HG03025 (cell line): Measurements from ENCODE around the gene RPL31.

Source experiments
- ATAC-seq: cut with Tn5 transposase; IDR thresholded peaks from one replicate; pipeline ENCODE4 v1.9.1; 2021; ENCODE audit warnings: mild to moderate bottlenecking, moderate library complexity; ENCODE audit not compliant: unreplicated experiment, low FRiP score

RPL31 gene

DNA sequence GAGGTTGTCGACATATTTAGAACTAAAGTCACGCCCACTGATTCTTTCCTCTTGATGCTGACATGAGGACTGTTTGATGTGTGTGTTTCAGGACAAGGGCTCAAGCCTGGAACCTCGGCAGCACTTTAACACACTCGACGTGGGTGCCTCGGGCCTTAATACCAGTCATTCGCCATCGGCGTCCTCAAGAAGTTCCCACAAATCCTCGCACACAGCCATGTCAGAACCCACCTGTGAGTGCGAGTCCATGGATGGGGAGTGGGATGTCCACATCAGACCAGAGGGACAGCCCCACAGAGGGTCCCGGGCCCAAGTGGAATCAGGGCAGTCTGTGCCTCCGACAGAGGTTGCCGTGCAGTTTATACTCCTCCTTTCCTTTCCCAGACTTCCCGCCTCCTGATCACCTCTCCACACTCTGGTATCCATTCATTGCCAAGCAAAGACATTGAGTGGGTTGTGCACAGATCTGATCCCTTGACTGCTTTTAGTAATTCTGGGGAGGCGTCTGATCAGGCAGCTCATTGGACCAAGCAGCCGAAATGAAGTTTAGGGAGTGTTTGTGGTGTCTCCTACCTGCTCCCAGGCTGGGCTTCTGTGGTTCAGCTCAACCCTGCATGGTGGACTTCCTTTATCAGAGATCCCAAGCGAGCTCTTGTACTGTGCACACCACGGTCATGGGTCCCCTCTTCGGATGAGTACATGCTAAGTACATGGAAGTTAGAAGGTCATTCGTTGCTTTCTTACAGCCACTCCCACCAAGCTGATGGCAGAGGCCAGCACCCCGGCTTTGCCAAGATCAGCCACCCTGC, 27.2 kb upstream of the RPL31 start:
- no peak for ATAC-seq

DNA sequence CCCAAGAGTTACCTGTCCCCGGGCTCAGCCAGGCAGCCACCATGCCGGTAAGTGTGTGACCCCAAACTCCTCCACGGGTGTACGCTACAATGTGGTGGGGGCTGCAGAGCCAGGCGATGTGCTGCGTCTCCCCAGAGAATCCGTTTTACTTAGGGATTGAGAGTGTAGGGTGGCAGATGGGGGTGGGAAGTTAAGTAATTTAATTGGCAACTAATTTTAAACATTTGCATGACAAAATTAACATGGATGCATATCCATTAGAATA, 26.6 kb upstream of the RPL31 start:
- no peak for ATAC-seq

DNA sequence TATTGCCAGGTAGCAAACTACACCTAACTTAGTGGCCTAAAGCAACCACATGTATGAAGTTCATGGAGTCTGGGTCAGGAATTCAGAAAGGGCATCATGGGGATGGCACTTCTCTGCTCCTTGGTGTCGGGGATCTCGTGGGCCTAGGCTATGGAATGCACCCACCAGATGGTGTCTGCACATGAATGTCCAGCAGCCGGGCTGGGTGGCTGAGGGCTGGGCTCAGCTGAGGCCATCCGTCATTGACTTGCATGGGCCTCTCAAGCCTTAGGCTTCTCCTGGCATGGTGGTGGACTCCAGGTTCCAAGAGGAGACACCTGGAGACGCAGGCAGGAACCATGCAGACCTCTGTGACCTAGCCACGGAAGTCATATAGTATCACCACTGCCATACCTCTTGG, 26.0 kb upstream of the RPL31 start:
- no peak for ATAC-seq

DNA sequence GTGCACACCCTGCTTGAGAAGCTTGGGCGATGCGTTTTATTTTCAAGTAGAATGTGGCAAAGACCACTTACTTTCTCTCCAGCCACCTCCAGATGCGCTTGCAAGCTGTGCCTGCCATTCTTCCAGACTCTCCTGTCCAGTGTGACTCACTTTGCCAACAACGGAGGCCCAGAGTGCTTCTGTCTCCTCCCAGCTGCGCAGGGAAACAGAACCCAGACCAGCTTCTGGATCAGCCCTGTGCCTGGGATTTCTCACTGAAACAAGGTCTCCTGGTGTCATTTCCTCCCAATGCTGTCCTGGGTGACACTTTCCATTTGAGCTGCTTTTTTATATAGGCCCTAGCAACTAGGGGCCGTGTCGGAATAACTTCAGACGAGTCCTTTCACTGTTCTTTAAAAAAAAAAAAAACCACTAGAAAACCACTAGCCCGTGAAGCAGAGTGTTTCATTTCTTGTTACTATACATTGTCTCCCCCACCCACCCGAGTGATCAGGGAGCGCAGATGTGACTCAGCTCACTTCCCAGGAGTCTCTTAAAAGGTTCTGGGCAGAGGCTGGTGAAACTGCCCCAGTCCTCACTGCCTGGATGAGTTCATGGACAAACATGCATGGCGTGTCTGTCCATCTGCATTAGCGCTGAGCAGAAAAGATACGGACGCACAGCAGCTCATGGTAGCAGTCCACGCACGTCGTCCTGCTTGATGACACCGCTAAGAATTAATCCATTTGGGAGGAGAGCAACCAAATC, 25.3 kb upstream of the RPL31 start:
- ATAC-seq = peak; percentile 94

DNA sequence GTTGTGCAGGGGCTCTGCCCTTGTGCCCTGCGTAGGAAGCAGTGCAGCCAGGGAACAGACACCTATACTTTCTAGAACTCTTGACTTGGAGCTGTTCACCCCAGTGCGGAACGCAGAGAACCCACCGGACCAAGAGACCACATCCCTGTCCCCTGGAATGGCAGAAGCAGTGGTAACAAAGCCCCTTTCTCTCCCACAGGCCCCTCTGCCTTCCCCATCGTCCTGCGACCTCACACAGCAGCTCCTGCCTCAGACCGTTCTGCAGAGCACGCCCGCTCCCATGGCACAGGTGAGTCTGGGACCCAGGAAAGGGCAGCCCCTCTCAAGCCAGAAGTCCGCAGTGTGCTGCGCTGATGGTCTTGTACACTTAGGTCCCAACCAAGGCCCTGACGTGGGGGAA, 24.6 kb upstream of the RPL31 start:
- no peak for ATAC-seq

DNA sequence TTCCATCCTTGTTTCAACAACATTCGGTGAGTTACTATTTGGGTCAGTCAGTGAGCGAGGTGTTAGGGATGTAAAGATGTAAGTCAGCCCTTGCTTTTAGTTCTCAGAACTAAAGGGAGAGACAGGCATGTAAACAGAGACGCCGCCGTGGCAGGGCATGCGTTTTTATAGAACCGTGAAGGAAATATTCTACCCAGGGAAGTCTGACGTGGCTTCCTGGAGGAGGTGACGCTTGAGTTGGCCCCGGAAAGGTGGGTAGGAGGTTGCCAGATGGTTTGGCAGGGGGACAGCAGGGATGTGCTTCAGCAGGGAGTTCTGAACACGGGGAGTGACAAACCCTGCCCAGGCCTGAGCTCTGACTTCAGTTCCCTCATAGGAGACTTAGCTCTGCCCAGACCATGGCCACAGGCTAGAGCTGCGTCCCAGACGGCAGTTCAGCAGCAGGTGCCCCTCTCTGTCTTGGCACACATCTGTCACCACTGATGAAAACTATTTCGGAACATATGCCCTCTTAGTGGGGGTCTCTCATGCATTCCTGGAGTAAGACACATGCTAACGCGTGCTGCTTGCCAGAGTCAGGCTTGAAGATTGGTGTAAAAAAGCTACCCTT, 23.4 kb upstream of the RPL31 start:
- no peak for ATAC-seq

DNA sequence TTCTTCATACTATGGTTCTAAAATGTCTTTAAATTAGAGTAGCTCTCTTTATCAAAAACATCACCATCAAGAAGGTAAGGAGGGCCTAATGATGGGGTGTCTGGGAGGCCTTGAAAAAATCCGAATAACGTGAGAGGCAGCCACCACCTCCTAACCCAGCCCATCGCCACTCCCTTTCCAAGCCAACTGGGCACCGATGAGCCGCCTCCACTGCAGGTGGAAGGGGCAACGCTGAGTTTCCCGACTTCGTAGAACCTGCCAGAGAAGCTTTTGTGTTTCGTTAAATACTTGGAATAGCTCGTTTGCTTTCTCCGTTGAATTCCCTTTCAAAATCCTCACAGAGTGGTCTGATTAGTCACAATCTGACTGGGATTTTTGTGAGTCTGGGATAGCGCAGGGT, 22.0 kb upstream of the RPL31 start:
- ATAC-seq = no peak

DNA sequence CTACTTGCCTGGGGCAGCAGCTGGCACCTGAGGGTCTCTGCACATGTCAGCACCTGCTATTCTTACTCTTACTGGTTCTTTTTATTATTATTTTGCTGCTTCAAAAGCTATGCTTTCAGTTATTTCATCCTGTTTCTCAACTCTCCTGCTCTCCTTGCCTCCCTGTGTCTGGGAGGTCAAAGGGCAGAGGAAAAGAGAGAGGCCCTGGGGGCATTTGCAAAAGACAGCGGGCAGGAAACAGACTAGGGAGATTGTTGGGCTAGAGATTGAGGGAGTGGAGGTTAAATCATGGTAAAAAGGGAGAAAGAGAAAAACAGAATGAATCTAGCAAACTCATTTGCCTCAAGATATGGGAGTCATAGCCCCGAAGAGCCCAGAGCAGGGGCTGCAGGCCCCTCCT, 21.1 kb upstream of the RPL31 start:
- ATAC-seq = no peak

DNA sequence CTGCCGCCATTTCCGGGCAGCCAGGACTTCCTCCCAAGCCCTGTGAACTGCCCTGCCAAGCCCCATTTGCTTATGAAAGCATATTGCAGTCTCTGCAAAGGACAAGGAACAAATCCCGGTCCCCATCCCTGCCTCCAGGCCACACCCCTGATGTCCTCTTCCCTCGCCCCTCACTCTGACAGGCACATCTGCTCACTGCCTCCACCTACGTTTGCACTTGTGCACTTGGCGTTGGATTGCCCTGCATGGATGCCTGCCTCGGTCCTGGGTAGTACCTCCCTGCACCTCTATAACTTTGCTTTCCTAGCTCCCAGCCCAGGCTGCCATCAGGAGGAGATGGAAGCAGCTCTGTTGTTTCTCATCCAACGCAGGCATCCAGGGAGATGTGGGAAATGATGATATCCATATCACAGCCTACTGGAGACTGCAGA, 19.6 kb upstream of the RPL31 start:
- no peak for ATAC-seq

DNA sequence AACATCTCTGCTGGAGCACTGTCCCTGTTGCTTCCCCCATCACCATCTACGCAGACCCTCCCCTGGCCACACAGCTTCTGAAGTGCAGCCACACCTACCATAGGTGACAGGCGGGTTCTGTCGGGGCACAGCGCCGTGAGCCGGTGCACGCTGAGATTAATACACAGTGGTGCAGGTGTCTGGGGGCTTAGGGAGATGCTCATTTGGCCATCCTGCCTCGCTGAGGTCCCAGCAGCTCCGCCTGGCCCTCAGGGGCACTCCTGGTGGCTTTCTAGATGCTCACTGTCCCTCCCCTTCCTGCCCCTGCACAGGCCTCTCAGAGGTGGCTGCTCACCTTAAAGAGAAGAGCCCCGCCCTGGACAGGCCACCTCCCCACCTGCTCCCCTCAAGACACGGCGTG, 18.9 kb upstream of the RPL31 start:
- no peak for ATAC-seq

DNA sequence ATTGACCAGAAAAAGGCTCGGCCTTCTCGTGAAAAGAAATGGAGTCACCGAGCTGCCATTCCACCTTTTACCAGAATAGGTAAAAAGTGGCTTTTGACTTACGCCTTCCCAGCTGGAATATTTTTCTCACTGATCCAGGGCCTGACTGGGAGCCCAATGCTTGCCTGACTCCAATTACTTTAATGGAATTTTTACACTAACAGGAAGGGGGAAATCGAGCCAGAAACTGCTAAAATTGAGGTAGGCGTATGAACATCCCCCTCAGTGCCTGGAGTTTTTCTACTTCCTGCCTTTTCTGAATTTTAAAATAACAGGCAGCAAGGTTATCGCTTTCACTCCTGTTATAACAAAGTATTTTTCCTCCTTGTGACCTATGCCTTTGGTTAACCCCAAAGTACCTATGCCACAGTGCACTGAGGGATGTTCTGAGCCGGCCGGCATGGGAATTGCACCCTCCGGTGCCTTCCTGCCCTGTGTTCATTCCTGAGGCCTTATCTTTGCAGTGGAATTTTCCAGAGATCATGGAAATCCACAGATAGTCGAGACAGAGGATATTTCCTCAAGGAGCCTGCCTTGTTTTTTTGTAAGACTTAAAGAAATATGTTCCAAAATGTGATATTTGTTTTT, 18.3 kb upstream of the RPL31 start:
- ATAC-seq = no peak

DNA sequence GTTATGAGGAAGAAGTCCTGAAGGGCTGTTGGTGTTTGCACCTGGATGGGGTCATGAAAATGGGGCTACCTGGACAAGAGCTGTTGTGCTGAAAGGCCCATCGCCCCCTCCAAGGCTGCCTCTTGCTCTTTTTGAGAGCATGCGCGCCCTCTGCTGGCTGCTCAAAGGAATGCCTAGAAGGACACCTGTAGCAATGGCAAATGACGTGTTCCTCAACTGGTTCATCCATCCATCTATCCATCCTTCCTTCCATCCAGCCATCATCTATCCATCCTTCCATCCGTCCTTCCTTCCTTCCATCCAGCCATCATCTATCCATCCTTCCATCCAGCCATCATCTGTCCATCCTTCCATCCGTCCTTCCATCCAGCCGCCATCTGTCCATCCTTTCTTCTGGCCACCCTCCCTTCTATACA, 17.2 kb upstream of the RPL31 start:
- no peak for ATAC-seq

DNA sequence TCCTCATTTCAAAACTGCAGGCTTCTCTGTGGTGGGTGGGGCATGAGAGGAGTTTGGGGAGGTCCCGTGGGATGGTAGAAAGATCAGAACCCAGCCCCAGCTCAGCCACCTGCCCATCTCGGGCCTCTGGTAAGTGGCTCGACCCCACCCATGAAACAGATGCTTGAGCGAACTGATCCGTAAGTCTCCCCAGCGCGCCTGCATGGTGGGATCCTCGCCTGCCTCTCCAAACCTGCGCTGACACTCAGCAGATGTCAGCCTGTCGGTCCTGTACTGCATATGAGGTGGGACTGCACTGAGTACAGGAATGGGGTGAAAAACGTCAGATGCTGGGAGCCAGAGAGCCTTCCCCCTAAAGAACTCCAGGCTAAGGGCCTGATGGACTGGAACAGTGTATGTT, 15.9 kb upstream of the RPL31 start:
- ATAC-seq = no peak

DNA sequence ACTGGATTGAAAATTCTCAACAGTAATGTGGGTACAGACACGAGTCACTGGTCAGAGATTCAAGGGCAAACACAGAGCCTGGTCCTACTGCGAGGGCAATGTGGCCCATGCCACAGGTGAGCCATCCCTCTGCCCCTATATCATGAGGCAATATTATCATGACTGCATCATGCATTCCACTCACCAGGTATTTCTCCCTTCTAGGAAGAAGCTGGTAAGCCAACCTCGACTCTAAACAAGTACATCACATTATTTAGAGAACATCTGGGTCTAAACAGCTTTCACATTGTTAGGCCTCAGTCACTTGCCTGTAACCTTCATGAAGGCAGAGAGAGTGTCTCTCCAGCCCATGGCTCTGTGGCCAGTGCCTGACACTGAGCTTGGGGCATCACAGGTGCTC, 14.6 kb upstream of the RPL31 start:
- no peak for ATAC-seq

DNA sequence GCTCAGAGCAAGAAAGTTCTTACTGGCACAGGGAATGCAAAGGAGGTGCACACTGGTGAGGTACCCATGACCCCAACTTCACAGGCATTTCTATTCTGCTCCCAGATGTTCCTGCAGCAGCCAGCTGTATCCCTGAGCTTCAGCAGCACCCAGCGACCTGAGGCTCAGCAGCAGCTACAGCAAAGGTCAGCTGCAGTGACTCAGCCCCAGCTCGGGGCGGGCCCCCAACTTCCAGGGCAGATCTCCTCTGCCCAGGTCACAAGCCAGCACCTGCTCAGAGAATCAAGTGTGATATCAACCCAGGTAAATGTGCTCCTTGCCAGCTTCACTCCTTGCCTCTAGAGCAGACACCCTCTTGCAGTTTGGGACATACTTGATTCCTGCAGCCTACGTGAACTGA, 14.1 kb upstream of the RPL31 start:
- no peak for ATAC-seq

DNA sequence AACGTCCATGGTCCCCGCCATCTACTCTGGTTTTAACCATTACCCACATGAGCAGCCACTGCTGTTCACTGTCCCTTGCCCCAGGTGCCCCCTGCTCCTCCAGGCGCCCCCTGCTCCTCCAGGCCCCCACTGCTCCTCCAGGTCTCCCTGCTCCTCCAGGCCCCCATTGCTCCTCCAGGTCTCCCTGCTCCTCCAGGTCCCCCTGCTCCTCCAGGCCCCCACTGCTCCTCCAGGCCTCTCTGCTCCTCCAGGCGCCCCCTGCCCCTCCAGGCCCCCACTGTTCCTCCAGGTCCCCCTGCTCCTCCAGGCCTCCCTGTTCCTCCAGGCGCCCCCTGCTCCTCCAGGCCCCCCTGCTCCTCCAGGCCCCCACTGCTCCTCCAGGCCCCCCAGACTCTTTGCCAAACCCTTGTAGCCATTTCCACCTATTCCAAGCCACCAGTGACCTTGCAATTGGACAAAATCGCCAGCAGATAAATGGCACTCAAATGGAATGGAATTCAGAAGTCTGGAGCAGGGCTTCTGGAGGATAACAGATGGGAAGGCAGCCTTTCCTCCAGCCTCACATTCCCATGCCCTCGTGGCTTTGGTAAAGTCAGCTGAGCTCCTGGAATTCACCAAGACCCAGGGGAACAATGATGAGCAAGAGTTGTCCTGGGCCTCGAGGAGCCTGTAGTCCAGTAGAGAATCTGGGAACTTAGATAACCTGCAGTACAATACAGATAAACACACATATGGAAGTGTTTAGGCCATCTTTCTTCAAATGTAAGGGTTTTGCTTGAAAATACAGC, 13.3 kb upstream of the RPL31 start:
- no peak for ATAC-seq

DNA sequence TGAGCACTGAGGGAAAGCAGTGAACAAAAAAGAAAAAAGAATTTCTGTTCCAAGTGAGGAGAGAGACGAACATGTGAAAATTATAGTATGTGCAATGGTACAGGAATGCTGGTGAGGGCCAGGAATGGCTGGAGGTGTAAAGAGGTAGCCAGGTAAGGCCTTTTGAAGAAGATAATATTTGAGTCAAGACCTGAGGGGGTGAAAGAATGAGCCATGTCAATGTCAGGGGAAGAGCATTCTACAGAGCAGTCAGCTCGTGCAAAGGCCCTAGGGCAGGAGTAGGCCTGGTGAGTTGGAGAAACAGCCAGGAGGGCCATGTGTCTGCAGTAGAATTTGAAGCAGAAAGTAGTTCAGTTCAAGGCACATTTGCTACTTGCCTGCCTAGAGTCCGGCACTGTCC, 12.4 kb upstream of the RPL31 start:
- no peak for ATAC-seq

DNA sequence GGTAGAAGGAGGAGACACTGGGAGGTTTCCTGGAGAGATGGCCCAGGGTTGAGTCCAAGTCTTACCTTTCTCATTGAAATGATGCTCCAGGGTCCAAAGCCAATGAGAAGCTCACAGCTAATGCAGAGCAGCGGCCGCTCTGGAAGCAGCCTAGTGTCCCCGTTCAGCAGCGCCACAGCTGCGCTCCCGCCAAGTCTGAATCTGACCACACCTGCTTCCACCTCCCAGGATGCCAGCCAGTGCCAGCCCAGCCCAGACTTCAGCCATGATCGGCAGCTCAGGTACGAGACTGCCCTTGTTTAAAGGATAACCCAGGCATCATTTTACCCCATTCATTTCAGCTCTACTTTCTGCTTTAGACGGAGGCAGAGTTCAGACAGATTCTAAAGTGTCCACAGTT, 11.9 kb upstream of the RPL31 start:
- ATAC-seq = no peak

DNA sequence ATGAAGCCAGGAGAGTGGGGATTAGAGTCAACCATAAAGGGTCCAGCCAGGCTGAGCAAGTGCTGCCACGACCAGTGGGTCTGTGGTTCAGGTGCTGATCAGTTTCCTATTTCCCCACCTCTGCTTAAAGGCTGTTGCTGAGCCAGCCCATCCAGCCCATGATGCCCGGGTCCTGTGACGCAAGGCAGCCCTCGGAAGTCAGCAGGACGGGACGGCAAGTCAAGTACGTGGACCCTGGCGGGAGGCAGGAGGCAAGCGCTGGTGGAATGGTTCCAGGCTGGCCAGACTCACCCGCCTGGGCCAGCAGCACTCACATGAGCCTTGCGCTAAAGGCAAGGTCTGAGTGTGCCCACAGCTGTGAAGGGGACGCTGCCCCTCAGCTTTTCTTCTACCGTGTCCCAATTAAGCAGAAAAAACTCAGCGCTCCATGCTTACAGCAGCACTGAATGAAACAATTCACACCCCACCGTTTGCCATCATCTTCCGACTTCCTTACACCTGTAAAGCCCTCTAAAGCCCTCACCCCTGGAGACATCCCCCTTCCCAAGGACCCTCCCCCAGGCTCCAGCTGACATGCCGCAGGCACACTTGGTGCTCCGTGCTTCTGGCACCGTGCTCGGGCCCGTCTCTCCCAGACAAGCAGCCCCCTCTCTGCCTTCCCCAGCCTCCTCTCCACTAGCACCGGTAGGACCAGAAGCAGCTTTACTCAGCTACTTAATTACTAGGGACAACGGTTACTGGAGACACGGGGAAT, 11.3 kb upstream of the RPL31 start:
- ATAC-seq = no peak

DNA sequence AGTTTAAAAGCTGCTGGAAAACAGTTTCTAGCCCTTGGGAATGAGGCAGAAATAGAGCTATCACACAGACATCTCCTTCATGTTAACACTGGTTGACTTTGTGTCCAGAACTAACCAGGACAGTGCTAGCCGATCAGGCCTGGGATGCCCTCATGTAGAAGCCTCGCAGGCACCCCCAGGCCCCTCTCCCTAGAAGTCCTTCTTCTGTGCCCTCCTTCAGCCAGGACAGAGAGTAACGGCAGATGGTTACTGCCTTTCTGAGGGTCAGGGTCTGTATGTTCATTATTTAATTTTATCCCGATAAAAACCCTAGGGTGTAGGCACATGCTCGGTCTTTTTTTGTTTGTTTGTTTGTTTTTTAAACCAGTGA, 10.7 kb upstream of the RPL31 start:
- no peak for ATAC-seq
